HuH-7 (cell line): ENCODE results near the gene CDHR1.
A peak's percentile ranks its signal among the peaks of the same experiment; 100 is the strongest.

Experiments
- DNase-seq: peaks from one replicate; pipeline ENCODE4 v3.0.0; 2011; ENCODE audit warnings: low spot score

The CDHR1 gene

DNA sequence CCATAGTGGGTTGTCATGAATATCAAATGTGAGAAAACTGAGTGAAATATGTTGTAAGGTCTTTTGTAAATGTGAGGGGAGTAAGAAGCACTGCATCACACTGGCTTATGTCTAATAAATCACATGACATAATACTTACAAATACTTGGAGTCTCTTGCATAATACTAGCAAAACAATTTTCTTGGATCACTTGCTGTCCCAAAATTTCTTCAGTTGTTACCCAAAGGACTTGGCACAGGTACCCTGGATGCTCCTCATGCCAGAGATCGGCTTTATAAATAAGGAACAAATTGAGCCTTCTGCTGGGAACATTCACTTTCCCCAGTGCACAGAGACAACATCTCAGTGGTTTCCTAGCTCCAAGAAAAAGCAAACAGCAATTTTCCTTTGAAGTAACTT lies 36.0 kb downstream of the CDHR1 start:
- no peak for DNase-seq

DNA sequence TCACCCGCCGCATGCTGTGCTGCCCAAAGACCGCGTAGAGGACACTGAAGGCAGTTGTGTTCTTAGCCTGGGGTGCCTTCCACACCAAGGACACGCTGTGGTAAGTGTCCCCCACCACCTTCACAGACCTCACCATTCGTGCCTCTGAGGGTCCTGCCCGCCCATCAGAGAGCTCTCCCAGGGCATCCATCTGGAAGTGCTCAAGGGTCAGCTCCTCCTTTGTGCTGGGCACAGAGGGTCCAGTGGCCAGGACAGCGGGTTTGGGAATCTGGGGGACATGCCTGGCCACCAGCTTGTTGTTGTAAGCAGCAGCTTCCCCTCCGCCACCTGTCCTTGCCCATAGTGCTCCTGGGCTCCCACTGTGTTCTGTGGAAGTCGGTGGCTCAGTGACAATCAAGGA lies 38.0 kb downstream of the CDHR1 start:
- DNase-seq, result no peak

DNA sequence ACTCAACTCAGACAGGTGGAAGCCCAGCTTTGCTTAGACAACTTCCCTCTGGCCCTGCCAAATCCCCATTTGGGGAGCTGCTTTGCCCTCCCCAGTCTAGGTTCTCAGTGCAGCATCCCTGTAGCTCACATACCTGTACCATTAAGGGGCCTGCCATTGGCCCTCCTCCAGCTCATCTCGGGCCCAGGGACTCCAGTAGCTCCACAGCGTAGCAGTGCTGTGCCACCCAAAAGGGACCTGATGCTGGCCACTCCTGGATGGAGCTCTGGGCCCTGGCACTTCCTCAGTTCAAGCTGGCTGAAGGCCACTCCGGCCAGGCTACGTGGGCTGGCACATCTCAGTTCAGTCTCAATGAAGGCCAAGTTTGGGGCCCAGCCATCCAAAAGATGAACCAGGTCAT lies 39.6 kb downstream of the CDHR1 start:
- no peak for DNase-seq

DNA sequence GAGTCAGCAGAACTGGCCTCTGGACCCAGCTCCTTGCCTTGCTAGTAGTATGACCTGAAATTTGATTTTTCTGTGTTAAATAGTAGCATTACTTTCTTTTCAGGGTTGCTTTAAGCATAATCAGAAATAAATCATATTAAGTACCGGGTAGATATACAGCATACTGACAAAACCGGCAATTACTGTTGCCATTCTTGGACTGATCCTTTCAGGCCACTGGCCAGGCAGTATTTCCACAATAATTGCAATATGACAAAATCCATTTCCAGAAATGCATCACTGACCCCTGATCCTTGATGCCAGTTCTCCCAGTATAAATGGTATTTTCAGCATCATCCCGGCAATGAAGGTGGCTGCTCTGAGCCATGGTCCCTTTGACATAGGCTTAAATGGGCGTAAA lies 40.1 kb downstream of the CDHR1 start:
- no peak for DNase-seq

DNA sequence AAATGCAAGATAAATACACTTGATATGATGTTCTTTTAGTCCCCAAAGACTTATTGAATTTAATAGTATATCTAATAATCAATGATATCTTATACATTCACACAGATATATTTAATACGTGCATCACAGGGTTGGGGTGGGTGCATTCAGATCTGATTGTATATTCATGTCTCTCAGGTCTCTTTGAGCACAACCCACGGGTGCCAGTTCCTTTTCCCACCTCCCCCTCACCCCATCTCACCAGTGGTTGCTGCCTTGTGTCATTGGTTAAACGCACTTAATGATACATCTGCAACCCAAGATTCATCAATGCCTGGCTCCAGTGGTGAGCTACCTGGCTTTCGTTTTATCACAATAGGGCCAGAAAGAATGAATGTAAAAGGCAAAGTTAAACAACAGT lies 40.8 kb downstream of the CDHR1 start:
- no peak for DNase-seq

DNA sequence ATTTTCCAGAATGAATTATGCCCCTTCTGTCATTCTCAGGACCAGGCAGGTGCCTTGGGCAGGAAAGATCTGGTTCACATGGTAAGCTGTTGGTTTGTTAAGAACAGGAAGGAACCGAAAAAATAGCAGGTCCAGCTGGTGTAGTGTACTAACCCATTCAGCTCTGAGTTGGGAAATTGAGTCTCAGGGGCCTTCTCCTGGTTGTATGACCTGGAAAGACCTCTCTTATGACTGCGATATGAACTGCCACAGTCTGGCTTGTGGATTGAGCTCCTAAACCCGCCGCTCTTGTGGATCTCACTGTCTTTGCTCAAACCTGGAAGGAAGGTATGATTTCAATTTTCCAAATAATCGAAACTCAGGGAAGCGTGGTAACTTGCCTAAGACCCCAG lies 42.5 kb downstream of the CDHR1 start:
- no peak for DNase-seq

DNA sequence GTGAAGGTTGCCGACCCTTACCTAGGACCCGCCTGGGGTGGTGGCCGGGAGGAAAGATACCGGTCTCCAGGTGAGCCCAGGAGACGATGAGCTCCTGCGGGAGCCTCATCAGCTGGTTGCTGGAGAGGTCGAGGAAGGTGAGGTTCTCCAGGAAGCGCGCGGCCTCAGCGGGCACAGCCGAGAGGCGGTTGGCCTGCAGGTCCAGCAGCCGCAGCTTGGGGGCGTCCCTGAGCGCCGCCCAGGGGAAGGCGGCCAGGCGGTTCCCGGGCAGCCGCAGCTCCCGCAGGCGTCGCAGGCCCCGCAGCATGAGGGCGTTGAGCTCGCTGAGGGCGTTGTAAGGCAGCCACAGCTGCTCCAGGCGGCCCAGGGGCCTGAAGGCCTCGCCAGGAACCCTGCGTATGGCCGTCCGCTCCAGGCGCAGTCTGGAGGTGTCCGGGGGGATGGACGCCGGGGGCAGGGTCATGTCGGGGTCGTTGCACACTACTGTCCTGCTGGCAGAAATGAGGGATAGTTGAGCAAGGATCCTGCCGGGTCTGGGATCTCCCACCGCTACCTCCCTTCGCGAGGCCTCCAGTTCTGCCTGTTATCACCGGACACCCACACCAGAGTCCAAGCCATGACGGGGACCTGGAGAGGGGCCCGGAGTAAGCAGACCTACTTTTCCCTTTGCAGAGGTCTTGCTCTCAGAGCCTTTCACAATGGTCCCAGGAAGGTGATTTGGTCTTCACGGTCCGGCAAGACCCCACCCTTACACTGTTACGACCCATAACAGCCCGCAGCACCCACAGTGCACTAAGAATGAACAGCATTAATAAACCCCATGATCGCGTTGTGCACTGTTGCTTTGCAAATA lies 43.1 kb downstream of the CDHR1 start:
- no peak for DNase-seq

DNA sequence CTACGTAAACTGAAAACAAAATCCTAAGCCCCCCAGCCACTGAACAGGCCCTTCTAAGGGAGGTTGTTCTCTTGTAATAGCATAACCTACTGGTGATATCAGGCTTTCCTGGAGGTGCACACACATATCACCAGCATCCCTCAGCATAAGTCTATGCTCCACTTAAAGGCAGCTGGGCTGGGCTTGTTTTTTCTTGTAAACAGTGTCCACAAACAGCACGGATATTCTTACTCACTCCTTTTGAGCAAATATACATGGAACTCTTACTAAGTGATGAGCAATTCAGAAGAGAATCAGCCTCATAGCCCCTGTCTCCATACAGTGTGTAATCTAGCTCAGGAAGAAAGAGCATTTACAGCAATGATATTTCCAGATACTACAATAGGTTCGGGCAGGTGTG lies 44.6 kb downstream of the CDHR1 start:
- DNase-seq, result no peak

DNA sequence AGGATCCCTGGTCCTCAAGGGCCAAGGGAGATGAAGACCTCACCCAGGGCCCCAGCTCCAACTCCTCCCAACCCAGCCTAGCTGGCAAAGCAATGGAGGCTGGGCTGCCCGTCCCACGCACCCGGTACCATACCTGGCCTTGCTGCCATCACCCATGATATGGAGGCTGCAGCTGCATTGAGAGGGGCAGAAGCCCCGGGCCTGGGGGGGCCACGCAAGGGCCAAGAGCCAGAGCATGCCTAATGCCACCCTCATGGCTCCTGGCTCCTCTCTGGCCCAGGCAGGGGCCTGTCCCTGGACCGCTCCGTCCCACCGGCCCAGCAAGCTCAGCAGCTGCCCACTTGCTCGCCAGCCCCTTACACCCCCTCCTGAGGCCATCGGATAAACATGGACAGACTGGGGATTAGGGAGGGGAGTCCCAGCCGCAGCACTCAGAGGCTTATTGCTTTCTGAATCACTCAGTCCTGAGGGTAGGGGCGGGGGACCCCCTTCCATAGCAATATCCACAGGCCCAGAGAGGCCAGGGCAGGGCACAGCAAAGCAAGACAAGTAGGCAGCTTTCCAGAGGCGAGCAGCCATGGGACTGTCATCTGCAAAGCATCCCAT lies 47.0 kb downstream of the CDHR1 start, which contains the start of gene LRIT1:
Gene LRIT1 (minus strand): TSS at position 362 of the 606 bp plus-strand sequence. CDS start 107 bp downstream, at position 255.
- DNase-seq, result no peak

DNA sequence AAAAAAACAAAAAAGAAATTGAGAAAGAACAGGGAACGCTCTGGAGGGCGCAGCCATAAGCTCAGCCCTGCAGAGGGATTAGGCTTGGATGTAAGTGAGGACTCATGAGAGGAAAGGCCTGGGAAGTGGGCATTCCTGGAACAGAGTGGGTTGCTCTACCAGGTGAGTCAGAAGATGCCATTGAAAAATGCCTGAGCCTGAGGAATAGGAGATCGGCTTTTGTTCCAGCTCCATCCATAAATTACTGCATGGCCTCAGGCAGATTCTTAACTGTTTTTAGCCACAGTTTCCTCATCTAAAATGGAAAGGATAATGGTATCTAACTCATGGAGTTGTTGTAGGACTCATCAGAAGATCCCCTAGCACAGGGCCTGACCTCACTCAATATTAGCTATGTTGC lies 49.4 kb downstream of the CDHR1 start:
- DNase-seq, result no peak

DNA sequence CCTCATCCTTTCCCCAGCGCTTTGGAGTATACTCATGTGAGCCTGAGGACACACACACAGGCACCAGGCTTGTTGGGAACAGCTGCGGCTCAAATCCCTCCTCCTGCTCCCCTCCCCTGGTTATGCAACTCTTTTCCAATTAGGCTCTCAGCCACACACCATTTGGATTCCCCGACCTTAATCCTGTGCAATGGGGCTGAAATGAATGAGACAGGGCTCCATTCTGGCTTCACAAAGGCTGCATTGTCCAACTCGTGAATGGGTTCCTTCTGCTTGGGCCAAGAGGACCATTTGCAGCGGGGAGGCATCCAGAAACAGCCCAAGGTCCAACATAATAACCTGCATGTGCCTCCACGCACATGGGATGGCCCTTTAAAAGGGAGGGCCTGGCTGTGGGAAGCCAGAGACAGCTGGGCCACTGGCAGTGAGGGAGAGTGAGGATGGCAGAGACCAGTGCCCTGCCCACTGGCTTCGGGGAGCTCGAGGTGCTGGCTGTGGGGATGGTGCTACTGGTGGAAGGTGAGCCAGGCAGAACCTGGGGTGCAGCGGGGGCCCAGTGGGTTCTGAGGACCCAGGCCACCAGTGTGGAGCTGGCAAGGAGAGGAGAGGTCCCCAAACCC lies 50.4 kb downstream of the CDHR1 start, which contains the start of gene RGR:
Gene RGR (plus strand): TSS at position 403 of the 620 bp plus-strand sequence. CDS start 38 bp downstream, at position 441.
- DNase-seq, result peak; percentile 29

DNA sequence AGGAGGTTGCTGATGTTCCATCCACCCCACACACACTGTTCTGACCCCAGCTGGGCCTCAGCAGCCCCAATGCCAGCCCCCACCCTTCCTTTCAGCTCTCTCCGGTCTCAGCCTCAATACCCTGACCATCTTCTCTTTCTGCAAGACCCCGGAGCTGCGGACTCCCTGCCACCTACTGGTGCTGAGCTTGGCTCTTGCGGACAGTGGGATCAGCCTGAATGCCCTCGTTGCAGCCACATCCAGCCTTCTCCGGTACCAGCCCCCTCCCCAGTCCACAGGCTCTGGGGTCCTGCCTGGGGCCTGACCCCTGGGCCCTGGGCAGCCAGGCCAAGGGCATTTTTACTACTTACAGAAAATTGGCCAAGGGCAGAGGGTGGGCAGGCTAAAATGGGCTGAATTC lies 53.2 kb downstream of the CDHR1 start:
- no peak for DNase-seq

DNA sequence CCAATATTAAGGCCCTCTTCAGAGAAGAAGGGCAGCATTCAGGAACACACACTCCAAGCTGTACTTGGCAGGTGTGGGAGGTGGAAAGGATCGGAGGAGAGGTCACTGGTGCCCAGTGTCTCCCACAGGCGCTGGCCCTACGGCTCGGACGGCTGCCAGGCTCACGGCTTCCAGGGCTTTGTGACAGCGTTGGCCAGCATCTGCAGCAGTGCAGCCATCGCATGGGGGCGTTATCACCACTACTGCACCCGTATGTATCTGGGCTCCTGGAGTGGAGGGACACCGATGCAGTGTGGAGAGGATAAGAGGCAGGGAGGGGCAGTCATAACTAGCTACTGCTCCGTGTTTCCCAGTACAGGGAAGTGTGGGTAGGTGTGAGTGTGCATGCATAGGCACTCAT lies 54.5 kb downstream of the CDHR1 start:
- no peak for DNase-seq

DNA sequence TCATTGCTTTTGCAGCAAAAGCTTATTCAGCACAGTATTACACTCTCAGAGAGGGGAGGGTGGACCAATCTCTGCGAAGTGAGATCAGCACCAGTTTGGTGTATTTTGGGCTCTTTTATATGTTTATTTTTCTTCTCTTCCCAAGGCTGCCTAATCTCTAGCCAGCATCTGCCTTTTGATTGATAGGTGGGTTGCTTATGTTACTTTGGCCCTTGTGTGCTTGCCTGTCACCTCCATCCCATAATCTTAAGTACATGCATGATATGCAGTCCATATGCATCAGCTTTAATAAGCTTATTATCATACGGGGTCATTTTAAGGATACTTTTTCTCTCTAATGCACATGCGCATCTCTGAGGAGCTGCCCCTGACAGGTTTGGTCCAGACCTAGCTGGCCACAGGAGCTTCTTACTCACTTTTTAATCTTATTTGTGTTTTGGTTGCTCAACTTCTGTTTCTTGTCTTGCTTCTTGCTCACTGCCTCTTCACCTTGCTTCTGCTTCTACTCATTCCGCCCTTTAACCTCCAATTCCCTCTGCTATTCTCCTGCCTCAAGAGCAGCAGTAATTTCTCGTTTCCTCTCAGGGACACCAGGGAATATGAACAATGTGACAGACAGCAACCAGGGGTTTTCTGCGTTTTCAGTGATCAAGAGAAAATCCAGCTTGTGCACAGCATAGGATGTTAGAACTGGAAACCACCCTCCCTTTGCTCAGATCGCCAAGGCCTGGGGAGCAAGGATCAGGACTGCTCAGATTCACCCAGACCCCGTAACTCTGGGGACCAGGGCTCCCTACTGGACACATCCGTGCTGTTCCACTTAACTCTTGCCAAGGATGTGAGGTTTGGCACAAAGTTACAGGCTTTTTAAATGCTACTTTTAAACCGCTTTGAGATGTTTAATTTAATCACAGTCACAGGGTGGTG lies 60.5 kb downstream of the CDHR1 start:
- no peak for DNase-seq

DNA sequence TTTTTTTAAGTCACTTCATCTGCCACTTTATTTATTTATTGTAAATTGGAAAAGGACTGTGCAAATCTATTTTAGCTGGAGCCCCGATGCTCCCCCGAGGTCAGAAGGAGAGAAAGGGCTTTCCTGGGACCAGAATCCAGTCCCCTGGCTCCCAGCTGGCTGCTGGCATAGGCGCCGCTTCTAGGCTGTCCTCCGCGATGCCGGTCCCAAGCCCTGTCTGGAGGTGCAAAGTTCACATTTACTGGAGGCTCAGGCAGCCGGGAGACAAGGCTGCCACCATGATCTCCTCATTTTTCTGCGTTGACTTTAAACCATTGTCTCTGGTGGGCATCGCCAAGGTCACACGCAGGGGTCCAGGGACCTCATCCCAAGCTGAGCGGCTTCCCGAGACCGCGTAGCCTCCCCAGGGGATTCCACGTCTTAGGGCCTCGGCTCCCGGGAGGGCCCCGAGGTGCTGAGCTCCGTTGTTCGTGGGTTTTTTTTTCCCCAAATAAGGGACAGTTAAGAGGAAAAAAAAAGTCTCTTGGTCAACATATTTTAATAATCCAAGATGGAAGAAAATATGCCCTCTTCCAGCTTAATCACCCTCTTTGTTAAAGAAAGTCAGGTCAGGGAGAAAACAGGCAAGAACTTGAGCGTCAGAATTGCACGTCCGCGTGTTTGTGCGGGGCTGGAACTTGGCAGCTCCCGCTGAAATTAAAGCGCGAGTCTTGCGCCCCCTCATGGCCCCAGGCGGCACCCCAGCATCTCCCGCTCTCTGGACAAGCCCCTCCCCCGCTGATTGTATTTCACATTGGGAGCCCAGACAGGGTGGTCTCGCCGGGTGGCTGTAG lies 62.4 kb downstream of the CDHR1 start:
- DNase-seq, result peak; percentile 50

DNA sequence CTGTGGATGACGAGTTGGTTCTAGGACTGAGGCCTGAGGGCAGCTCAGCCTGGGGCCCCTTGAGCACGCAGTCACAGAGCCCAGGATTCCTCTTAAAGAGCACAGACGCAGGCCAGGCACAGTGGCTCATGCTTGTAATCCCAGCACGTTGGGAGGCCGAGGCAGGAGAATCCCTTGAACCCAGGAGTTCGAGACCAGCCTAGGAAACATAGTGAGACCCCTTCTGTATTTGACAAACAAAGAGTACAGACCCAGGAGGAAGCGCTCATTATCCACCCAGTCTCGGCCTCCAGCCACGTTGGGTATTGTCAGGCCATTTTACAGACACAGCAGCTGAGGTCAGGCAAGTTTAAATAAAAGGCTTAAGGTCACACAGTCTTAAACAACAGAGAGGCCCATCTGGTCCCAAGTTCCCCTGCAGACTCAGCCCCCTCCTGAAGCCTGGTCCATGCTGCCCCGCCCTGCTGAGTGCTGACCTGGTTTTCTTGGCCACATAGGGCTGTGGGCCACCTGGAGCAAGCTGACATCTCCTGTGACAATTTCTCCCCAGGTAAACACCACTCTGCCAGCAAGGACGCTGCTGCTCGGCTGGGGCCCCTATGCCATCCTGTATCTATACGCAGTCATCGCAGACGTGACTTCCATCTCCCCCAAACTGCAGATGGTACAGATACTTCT lies 63.1 kb downstream of the CDHR1 start:
- no peak for DNase-seq

DNA sequence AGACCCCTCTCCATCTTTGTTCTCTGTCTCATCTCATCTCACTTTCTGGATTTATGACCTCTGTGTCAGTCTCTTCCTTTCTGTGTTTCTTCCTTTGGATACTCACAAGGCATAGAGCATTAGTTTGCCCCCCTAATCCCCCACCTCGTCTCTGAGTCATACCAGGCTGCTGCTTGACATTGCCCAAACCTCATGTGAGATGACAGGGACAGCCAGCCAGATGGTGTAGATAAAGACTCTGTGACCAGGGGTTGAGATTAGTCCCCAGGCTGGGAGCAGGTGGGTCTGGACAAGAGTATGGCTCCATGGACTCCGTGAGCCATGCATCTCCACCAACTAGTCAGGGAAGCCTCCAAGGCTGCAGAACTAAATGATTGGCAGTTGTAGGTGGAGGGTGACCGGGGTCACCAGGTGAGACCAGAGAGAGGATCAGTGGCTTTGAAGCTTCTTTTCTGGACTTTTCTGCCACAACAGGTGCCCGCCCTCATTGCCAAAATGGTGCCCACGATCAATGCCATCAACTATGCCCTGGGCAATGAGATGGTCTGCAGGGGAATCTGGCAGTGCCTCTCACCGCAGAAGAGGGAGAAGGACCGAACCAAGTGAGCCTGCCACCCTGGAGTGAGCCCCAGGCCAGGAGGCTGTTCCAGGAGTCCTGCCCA lies 63.8 kb downstream of the CDHR1 start:
- DNase-seq, result no peak

DNA sequence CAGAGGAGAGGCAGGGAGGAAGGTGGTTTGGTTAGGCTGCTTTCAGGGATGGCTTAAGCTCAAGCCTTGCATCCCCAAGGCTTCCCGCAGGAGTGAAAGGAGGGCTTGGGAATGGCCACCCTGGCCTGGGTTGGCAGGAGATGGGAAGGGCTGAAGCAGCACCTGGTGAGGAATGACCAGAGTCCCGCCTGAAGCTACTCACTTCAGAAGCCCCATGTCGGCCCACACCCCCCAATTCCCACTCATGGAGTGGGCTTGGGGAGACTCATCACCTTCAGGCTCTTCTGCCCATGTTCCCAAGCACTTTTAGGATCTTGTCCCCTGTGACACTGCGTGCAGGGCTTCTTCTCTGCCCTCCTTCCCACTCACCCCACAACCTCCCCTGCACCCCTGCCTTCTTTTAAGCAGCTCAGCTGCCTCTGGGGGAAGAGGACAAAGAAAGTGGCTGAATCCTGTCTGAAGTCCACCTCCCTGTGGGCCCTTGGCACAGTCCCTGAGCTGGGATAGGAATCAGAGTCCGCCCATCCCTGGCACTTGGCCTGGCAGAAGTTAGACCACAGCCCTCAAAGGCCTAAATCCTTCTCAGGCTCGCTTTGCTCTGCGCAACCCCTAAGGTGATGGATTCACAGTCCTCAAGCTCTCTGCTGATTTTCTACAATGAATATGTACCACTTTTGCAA lies 67.0 kb downstream of the CDHR1 start:
- DNase-seq, result no peak

DNA sequence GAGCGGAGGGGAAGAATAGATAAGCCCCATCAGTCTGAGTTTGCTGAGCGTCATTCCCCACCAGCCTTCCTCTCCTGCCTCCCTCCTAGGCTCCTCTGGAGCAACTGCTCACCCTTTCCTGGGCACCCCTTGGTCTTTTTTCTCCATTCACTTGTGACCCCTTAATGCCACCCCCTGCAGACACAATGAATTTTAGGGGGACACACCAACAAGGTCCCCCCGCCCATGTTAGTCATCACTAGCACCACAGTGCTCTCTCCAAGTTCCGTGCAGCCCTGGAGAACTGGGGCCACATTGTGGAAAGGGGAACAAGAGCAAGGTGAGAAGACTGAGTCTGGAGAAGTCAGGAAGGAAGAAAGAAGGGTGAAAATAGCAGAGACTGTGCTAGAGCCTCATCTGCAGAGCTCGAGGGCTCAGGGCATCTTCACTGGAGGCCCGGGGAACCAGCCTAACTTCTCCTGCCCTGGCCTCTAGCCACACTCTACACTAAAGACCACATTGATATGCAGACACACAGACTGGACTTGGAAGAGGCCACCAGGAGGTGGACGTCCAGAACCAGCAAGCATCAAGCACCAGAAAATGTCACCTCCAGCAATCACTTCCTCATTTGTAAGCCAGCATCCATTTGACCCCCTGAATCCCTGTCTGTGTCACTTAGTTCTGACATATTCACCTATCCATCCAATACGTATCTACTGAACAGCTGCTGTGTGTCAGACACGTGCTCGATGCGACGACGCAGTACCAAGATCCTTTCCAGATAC lies 68.0 kb downstream of the CDHR1 start:
- DNase-seq, result no peak
